ENCODE measurements around the gene MAZ.
"Not testable (repeated sequence)": the region's sequence is repeated elsewhere in the genome, so short reads cannot be mapped to it uniquely, and the experiment has no call there.

The MAZ gene

DNA sequence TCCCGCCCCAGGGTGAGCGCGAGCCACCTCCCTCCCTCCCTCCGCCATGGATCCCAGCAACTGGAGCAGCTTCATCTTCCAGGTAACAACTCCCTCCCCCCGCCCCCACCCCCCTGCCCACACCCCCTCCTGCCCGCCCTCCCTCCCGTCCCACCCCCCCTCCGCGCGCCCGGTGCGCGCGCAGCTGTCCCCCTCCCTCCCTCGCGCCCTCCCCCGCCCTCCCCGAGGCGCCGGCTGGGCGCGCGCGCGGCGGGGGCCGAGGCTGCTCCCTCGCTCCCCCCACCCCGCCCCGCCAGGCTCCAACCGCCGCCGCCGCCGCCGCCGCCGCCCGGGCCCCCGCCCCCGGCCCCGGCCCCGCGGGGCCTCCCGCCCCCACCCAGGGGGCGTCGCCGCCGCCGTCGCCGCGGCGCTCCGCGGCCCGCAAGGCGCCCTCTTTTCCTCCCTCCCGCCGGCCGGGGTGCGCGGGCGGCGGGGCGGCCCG lies at the start of gene MAZ:
TSS of gene MAZ (plus strand) at position 431 of the 481 bp plus-strand sequence. CDS start 173 bp downstream, outside the sequence.
- Histone ChIP-seq H3K27me3 (replicated peaks; ENCODE audit: control insufficient read depth, insufficient read depth, low read length) (no peaks in the 10 kb centered on the region), H3K4me3 (replicated peaks; ENCODE audit: low read depth, low read length) (peak within 1 kb of the TSS; percentile 89), H3K36me3 (ENCODE audit: control insufficient read depth, insufficient read depth, low read length) (peaks cover 19% of the 10 kb centered on the region)
- TF ChIP-seq, protein P1, sequence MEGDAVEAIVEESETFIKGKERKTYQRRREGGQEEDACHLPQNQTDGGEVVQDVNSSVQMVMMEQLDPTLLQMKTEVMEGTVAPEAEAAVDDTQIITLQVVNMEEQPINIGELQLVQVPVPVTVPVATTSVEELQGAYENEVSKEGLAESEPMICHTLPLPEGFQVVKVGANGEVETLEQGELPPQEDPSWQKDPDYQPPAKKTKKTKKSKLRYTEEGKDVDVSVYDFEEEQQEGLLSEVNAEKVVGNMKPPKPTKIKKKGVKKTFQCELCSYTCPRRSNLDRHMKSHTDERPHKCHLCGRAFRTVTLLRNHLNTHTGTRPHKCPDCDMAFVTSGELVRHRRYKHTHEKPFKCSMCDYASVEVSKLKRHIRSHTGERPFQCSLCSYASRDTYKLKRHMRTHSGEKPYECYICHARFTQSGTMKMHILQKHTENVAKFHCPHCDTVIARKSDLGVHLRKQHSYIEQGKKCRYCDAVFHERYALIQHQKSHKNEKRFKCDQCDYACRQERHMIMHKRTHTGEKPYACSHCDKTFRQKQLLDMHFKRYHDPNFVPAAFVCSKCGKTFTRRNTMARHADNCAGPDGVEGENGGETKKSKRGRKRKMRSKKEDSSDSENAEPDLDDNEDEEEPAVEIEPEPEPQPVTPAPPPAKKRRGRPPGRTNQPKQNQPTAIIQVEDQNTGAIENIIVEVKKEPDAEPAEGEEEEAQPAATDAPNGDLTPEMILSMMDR (IDR thresholded peaks at IDR 0.05; ENCODE audit: insufficient read depth, low read length, poor library complexity, severe bottlenecking), result no peak
- peak; percentile 83 for DNase-seq (ENCODE audit: extremely low read depth, insufficient read length)

DNA sequence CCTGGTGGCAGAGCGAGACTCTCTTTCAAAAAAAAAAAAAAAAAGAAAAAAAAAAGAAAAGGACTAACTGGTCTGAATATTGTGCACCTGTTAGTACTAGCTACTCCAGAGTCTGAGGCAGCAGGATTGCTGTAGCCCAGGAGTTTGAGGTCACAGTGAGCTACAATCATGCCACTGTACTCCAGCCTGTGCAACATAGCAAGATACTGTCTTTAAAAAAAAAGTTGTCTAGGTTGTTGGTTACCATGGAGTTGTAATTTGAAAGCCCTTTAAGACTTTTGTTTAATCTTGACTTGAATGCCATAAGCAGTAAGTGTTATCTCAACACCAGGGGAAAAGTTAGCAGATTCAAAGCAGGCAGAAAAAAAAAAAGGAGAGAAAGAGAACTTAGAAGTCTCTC lies 49.7 kb upstream of the MAZ start:
- TF ChIP-seq, protein P1 (IDR thresholded peaks at IDR 0.05; ENCODE audit: insufficient read depth, low read length, poor library complexity, severe bottlenecking), result no peak
- no peak for DNase-seq (ENCODE audit: extremely low read depth, insufficient read length)
- Histone ChIP-seq H3K4me3 (replicated peaks; ENCODE audit: low read depth, low read length) (no peak overlapping the region), H3K27me3 (replicated peaks; ENCODE audit: control insufficient read depth, insufficient read depth, low read length) (no peaks in the 10 kb centered on the region), H3K36me3 (ENCODE audit: control insufficient read depth, insufficient read depth, low read length) (no peaks in the 10 kb centered on the region)

DNA sequence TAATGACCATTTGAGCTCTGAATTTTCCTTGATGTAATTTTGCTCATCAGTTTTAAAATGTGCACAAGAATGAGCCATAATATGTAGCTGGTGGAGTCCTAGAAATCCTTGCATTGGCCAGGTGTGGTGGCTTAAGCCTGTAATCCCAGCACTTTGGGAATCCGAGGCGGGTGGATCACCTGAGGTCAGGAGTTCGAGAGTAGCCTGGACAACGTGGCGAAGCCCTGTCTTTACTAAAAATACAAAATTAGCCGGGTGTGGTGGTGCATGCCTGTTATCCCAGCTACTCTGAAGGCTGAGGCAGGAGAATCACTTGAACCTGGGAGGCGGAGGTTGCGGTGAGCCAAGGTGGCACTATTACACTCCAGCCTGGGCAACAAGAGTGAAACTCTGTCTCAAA lies 49.2 kb upstream of the MAZ start:
- not testable (repeated sequence) for H3K4me3 ChIP-seq (replicated peaks; ENCODE audit: low read depth, low read length); DNase-seq (ENCODE audit: extremely low read depth, insufficient read length); H3K27me3 ChIP-seq (replicated peaks; ENCODE audit: control insufficient read depth, insufficient read depth, low read length); H3K36me3 ChIP-seq (ENCODE audit: control insufficient read depth, insufficient read depth, low read length)

DNA sequence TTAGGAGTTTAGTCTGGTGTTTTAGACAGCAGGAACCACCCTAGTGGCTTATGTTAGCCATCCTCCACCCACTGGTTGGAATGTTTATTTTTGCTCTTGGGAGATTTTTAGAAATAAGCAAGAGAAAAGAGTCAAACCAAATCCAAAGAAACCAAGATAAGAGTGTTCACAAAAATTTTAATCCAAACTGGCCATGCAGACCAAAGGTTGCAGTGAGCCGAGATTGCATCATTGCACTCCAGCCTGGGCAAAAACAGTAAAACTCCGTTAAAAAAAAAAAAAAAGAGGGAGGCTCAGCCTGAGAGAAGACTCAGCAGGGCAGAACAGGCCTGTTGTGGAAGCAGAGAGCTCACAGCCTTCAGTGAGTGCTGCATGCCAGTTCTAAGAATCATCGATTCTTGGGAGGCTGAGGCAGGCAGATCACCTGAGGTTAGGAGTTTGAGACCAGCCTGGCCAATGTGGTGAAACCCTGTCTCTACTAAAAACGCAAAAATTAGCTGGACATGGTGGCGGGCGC lies 48.3 kb upstream of the MAZ start:
- no peak for DNase-seq (ENCODE audit: extremely low read depth, insufficient read length)
- Histone ChIP-seq H3K27me3 (replicated peaks; ENCODE audit: control insufficient read depth, insufficient read depth, low read length) (no peaks in the 10 kb centered on the region), H3K36me3 (ENCODE audit: control insufficient read depth, insufficient read depth, low read length) (no peaks in the 10 kb centered on the region), H3K4me3 (replicated peaks; ENCODE audit: low read depth, low read length) (no peak overlapping the region)
- TF ChIP-seq, protein P1 (IDR thresholded peaks at IDR 0.05; ENCODE audit: insufficient read depth, low read length, poor library complexity, severe bottlenecking), result no peak

DNA sequence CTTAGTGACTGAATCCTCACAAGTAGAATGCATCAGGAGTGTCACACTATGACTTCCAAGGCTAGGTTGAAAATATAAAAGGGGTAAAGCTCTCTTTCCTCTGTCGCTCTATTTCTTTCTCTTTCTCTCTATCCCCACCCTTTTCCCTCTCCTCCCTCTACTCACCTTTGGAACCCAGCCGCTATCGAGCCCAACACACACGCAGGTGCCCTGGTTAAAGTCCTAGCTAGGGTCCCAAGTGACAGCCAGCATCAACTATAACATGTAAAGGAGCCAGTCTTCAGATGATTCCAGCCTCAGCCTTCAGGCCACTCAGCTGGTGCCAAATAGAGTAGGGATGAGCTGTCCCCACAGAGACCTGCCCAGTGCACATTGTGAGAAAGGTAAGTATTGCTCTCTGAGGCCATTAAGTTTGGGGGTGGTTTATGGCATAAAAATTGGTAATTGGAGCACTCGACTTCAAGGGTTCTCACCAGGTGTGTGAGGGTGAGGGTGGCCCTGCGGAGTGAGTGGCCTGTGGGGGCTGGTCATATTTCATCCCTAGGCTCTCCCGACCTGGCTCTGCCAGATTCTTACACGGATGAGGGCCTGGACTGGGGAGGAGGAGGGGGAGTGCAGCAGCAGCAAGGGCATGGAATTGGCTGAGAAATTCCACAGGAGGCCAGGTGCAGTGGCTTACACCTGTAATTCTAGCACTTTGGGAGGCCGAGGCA lies 45.6 kb upstream of the MAZ start:
- TF ChIP-seq, protein P1 (IDR thresholded peaks at IDR 0.05; ENCODE audit: insufficient read depth, low read length, poor library complexity, severe bottlenecking), result no peak
- H3K27me3 ChIP-seq (replicated peaks; ENCODE audit: control insufficient read depth, insufficient read depth, low read length), result no peaks in the 10 kb centered on the region
- DNase-seq (ENCODE audit: extremely low read depth, insufficient read length), result no peak
- no peaks in the 10 kb centered on the region for H3K36me3 ChIP-seq (ENCODE audit: control insufficient read depth, insufficient read depth, low read length)
- H3K4me3 ChIP-seq (replicated peaks; ENCODE audit: low read depth, low read length), result no peak overlapping the region

DNA sequence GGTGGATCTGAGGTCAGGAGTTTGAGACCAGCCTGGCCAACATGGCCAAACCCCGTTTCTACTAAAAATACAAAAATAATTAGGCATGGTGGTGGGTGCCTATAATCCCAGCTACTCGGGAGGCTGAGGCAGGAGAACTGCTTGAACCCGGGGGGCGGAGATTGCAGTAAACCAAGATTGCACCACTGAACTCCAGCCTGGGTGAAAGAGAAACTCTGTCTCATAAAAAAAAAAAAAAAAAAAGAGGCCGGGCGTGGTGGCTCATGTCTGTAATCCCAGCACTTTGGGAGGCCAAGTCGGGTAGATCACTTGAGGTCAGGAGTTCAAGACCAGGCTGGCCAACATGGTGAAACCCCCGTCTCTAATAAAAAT lies 45.1 kb upstream of the MAZ start:
- not testable (repeated sequence) for H3K4me3 ChIP-seq (replicated peaks; ENCODE audit: low read depth, low read length); DNase-seq (ENCODE audit: extremely low read depth, insufficient read length); H3K36me3 ChIP-seq (ENCODE audit: control insufficient read depth, insufficient read depth, low read length); H3K27me3 ChIP-seq (replicated peaks; ENCODE audit: control insufficient read depth, insufficient read depth, low read length)

Measured in GM06990 (cell line).